ENCODE data around the gene PSORS1C1. TPM values are rescaled to one million over a fixed set of nuclear protein-coding genes. Genes with fewer than 3 reads are reported as not detected.
A peak's percentile ranks its signal among the peaks of the same experiment; 100 is the strongest.

PSORS1C1 gene
- total RNA-seq, 1 donor from 2014 or later: 8.2 TPM

- no peak for DNase-seq
- no peaks in the 10 kb centered on the region for H3K36me3 ChIP-seq
- no peak for ATAC-seq
- no peak overlapping the region for H3K27ac ChIP-seq
- peaks cover 3% of the 10 kb centered on the region for H3K4me1 ChIP-seq
- TF ChIP-seq CTCF (IDR thresholded peaks at IDR 0.05): no peak
- no peaks in the 10 kb centered on the region for H3K27me3 ChIP-seq
- intact Hi-C loops (cut with DNase I): no loop called here
- H3K9me3 ChIP-seq: no peaks in the 10 kb centered on the region
- H3K4me3 ChIP-seq: no peak overlapping the region
Measured at GRCh38 chr6:31174378-31174777, 59.8 kb downstream of the PSORS1C1 start.

- no peak for DNase-seq
- ATAC-seq: no peak
- Histone ChIP-seq H3K4me3 (no peak overlapping the region), H3K27me3 (no peaks in the 10 kb centered on the region), H3K36me3 (no peaks in the 10 kb centered on the region), H3K9me3 (no peaks in the 10 kb centered on the region), H3K27ac (no peak overlapping the region), H3K4me1 (peaks cover 3% of the 10 kb centered on the region)
- intact Hi-C loops (cut with DNase I): no loop called here
- no peak for TF ChIP-seq CTCF (IDR thresholded peaks at IDR 0.05)
Measured at GRCh38 chr6:31175971-31176370, 61.4 kb downstream of the PSORS1C1 start.

- Histone ChIP-seq H3K27me3 (no peaks in the 10 kb centered on the region), H3K9me3 (no peaks in the 10 kb centered on the region), H3K36me3 (no peaks in the 10 kb centered on the region), H3K4me3 (no peak overlapping the region), H3K4me1 (peaks cover 3% of the 10 kb centered on the region), H3K27ac (no peak overlapping the region)
- no peak for TF ChIP-seq CTCF (IDR thresholded peaks at IDR 0.05)
- ATAC-seq: no peak
- intact Hi-C loops (cut with DNase I): no loop called here
- no peak for DNase-seq
Measured at GRCh38 chr6:31178143-31179041, 63.8 kb downstream of the PSORS1C1 start.

- DNase-seq (no peak), ATAC-seq (no peak)
- no peak overlapping the region for H3K27ac ChIP-seq
- H3K4me1 ChIP-seq: peaks cover 3% of the 10 kb centered on the region
- no peaks in the 10 kb centered on the region for H3K9me3 ChIP-seq
- intact Hi-C loops (cut with DNase I): no loop called here
- H3K27me3 ChIP-seq: no peaks in the 10 kb centered on the region
- no peak for TF ChIP-seq CTCF (IDR thresholded peaks at IDR 0.05)
- no peak overlapping the region for H3K4me3 ChIP-seq
- no peaks in the 10 kb centered on the region for H3K36me3 ChIP-seq
Measured at GRCh38 chr6:31179042-31179386, 64.4 kb downstream of the PSORS1C1 start.

- ATAC-seq: no peak
- H3K9me3 ChIP-seq: no peaks in the 10 kb centered on the region
- no peak for TF ChIP-seq CTCF (IDR thresholded peaks at IDR 0.05)
- peak overlapping the region; percentile 32 for H3K27ac ChIP-seq
- intact Hi-C loops (cut with DNase I): no loop called here
- no peaks in the 10 kb centered on the region for H3K36me3 ChIP-seq
- peak overlapping the region; percentile 47 for H3K4me3 ChIP-seq
- H3K4me1 ChIP-seq: peaks cover 3% of the 10 kb centered on the region
- H3K27me3 ChIP-seq: no peaks in the 10 kb centered on the region
- DNase-seq: no peak
Measured at GRCh38 chr6:31179896-31180295, 65.3 kb downstream of the PSORS1C1 start.

Measured in upper lobe of right lung (tissue), 1 donor.